ENCODE results near the gene ATG4A. TPM values are rescaled to one million over a fixed set of nuclear protein-coding genes. Genes with fewer than 3 reads are reported as not detected.

ATG4A gene
- total and polyA plus RNA-seq, 8 donors: 8.9 to 14.6 (median 10.1) TPM

GRCh38 chrX:108123591-108124366 is 32.2 kb downstream of the ATG4A start:
- Histone ChIP-seq H3K9me3 (no peaks in the 10 kb centered on the region), H3K4me1 (no peaks in the 10 kb centered on the region), H3K27me3 (peaks cover 0 to 3% (median 0%) of the 10 kb centered on the region in 4 donors), H3K36me3 (no peaks in the 10 kb centered on the region), H3K27ac (no peak overlapping the region), H3K4me3 (no peak overlapping the region)
- WGBS, 2 donors: 81 to 91% methylated on average over 3 of the region's 3 CpGs
- no peak for ATAC-seq
- intact Hi-C loops (cut with DNase I): no loop called here
- DNase-seq: no peak
- no peak for FAIRE-seq
- TF ChIP-seq CTCF (IDR thresholded peaks at IDR 0.05): no peak

GRCh38 chrX:108126661-108127060 is 35.1 kb downstream of the ATG4A start:
- TF ChIP-seq CTCF (IDR thresholded peaks at IDR 0.05): no peak
- Histone ChIP-seq H3K9me3 (no peaks in the 10 kb centered on the region), H3K36me3 (no peaks in the 10 kb centered on the region), H3K4me1 (no peaks in the 10 kb centered on the region), H3K27me3 (no peaks in the 10 kb centered on the region), H3K4me3 (no peak overlapping the region), H3K27ac (no peak overlapping the region)
- intact Hi-C loops (cut with DNase I): no loop called here
- no peak for FAIRE-seq
- ATAC-seq: no peak
- no peak for DNase-seq
- WGBS, 2 donors: 86 to 93% methylated on average over 2 of the region's 2 CpGs

- H3K27me3 ChIP-seq: no peaks in the 10 kb centered on the region
- no peaks in the 10 kb centered on the region for H3K36me3 ChIP-seq
- no peak for TF ChIP-seq CTCF (IDR thresholded peaks at IDR 0.05)
- no peaks in the 10 kb centered on the region for H3K4me1 ChIP-seq
- ATAC-seq (no peak), FAIRE-seq (no peak), DNase-seq (no peak)
- no peak overlapping the region for H3K4me3 ChIP-seq
- intact Hi-C loops (cut with DNase I): no loop called here
- H3K9me3 ChIP-seq: no peaks in the 10 kb centered on the region
- 76 to 90% methylated on average over 4 of the region's 4 CpGs for WGBS, 2 donors
- no peak overlapping the region for H3K27ac ChIP-seq
Measured at GRCh38 chrX:108127152-108127551, 35.6 kb downstream of the ATG4A start.

- TF ChIP-seq CTCF (IDR thresholded peaks at IDR 0.05): no peak
- Histone ChIP-seq H3K36me3 (no peaks in the 10 kb centered on the region), H3K4me3 (no peak overlapping the region), H3K9me3 (no peaks in the 10 kb centered on the region), H3K27ac (no peak overlapping the region), H3K4me1 (no peaks in the 10 kb centered on the region), H3K27me3 (no peaks in the 10 kb centered on the region)
- DNase-seq (no peak), FAIRE-seq (no peak), ATAC-seq (no peak)
- intact Hi-C loops (cut with DNase I): no loop called here
- WGBS, 2 donors: 68 to 90% methylated on average over 1 of the region's 1 CpG
Measured at GRCh38 chrX:108130889-108131288, 39.3 kb downstream of the ATG4A start.

GRCh38 chrX:108131471-108131870 is 39.9 kb downstream of the ATG4A start:
- intact Hi-C loops (cut with DNase I): no loop called here
- no peak for FAIRE-seq
- WGBS, 2 donors: 62 to 66% methylated on average over 2 of the region's 2 CpGs

More at GRCh38 chrX:108131471-108131870, 39.9 kb downstream of the ATG4A start:
- DNase-seq (no peak), ATAC-seq (no peak)
- Histone ChIP-seq H3K27ac (no peak overlapping the region), H3K9me3 (no peaks in the 10 kb centered on the region), H3K4me1 (no peaks in the 10 kb centered on the region), H3K4me3 (no peak overlapping the region), H3K36me3 (no peaks in the 10 kb centered on the region), H3K27me3 (no peaks in the 10 kb centered on the region)
- TF ChIP-seq CTCF (IDR thresholded peaks at IDR 0.05): no peak
